ENCODE measurements around the gene RSBN1L. TPM values are rescaled to one million over a fixed set of nuclear protein-coding genes. Genes with fewer than 3 reads are reported as not detected.

The RSBN1L gene
- total RNA-seq, 1 donor from 2014 or later = 17.2 TPM

DNA sequence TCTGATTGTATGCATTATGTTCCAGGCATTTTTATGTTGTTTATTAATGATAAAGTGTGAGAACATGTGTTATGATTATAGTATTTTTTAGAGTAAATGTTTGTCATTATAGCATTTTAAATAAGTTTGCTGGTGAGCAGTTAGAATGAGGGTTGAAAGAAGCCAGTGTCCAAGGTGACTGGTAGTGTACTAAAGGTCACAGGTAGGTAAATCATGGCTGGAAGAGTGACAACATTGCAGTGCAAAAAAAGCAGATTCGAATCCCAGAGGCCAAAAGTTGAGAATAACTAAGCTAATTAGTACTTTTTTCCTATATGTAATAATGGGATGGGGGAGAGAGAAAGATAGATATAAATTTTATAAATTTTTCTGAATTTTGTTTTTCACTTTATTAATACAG, 44.0 kb downstream of the RSBN1L start:
- Mint-ChIP-seq H3K4me1 (ENCODE audit: unreplicated experiment) (peaks cover 3% of the 10 kb centered on the region), H3K27ac (ENCODE audit: unreplicated experiment) (no peak overlapping the region), H3K36me3 (ENCODE audit: low read depth, unreplicated experiment) (peaks cover 10% of the 10 kb centered on the region), H3K4me3 (ENCODE audit: unreplicated experiment) (no peak overlapping the region), H3K27me3 (ENCODE audit: unreplicated experiment) (no peaks in the 10 kb centered on the region), H3K9me3 (ENCODE audit: unreplicated experiment) (no peaks in the 10 kb centered on the region)
- TF ChIP-seq, protein P1, sequence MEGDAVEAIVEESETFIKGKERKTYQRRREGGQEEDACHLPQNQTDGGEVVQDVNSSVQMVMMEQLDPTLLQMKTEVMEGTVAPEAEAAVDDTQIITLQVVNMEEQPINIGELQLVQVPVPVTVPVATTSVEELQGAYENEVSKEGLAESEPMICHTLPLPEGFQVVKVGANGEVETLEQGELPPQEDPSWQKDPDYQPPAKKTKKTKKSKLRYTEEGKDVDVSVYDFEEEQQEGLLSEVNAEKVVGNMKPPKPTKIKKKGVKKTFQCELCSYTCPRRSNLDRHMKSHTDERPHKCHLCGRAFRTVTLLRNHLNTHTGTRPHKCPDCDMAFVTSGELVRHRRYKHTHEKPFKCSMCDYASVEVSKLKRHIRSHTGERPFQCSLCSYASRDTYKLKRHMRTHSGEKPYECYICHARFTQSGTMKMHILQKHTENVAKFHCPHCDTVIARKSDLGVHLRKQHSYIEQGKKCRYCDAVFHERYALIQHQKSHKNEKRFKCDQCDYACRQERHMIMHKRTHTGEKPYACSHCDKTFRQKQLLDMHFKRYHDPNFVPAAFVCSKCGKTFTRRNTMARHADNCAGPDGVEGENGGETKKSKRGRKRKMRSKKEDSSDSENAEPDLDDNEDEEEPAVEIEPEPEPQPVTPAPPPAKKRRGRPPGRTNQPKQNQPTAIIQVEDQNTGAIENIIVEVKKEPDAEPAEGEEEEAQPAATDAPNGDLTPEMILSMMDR (IDR thresholded peaks at IDR 0.05; ENCODE audit: unreplicated experiment) = no peak
- DNase-seq (ENCODE audit: low spot score) = no peak

DNA sequence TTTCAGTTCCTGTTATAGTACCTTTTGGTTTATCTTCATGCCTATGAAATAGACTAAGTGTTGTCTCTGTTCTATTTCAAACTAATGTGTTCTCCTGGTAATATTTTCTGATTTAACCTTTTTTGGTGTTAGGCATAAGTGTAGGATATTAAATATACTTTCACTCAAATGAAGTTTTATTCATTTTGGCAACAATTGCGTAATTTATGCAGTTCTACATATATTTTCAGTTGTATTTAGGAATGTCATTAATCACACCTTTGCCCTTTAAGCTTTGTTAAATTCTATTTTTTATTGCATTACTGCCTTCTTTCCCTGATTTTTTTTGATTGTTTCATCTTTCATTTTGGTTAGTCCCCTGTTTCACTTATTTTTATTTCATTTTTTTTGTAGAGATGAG, 47.3 kb downstream of the RSBN1L start:
- no peaks in the 10 kb centered on the region for H3K9me3 Mint-ChIP-seq (ENCODE audit: unreplicated experiment)
- TF ChIP-seq, protein P1 (IDR thresholded peaks at IDR 0.05; ENCODE audit: unreplicated experiment) = no peak
- H3K4me1 Mint-ChIP-seq (ENCODE audit: unreplicated experiment) = peaks cover 3% of the 10 kb centered on the region
- H3K36me3 Mint-ChIP-seq (ENCODE audit: low read depth, unreplicated experiment) = peaks cover 19% of the 10 kb centered on the region
- DNase-seq (ENCODE audit: low spot score) = no peak
- H3K27ac Mint-ChIP-seq (ENCODE audit: unreplicated experiment) = no peak overlapping the region
- H3K27me3 Mint-ChIP-seq (ENCODE audit: unreplicated experiment) = peaks cover 6% of the 10 kb centered on the region
- no peak overlapping the region for H3K4me3 Mint-ChIP-seq (ENCODE audit: unreplicated experiment)

DNA sequence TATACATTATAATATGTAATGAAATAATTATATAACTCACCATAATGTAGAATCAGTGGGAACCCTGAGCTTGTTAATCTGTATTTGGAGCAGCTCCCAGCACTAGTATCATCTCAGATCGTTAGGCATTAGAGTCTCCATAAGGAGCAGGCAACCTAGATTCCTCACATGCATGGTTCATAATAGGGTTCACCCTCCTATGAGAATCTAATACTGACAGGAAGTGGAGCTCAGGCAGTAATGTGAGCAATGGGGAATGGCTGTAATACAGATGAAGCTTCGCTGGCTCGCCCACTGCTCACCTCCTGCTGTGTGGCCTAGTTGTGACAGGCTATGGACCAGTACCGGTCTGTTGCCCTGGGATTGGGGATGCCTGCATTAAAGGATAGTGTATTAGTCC, 49.5 kb downstream of the RSBN1L start:
- Mint-ChIP-seq H3K4me1 (ENCODE audit: unreplicated experiment) (no peaks in the 10 kb centered on the region), H3K9me3 (ENCODE audit: unreplicated experiment) (no peaks in the 10 kb centered on the region), H3K36me3 (ENCODE audit: low read depth, unreplicated experiment) (peaks cover 17% of the 10 kb centered on the region), H3K27ac (ENCODE audit: unreplicated experiment) (no peak overlapping the region), H3K4me3 (ENCODE audit: unreplicated experiment) (no peak overlapping the region), H3K27me3 (ENCODE audit: unreplicated experiment) (peaks cover 6% of the 10 kb centered on the region)
- TF ChIP-seq, protein P1 (IDR thresholded peaks at IDR 0.05; ENCODE audit: unreplicated experiment) = no peak
- DNase-seq (ENCODE audit: low spot score) = no peak

DNA sequence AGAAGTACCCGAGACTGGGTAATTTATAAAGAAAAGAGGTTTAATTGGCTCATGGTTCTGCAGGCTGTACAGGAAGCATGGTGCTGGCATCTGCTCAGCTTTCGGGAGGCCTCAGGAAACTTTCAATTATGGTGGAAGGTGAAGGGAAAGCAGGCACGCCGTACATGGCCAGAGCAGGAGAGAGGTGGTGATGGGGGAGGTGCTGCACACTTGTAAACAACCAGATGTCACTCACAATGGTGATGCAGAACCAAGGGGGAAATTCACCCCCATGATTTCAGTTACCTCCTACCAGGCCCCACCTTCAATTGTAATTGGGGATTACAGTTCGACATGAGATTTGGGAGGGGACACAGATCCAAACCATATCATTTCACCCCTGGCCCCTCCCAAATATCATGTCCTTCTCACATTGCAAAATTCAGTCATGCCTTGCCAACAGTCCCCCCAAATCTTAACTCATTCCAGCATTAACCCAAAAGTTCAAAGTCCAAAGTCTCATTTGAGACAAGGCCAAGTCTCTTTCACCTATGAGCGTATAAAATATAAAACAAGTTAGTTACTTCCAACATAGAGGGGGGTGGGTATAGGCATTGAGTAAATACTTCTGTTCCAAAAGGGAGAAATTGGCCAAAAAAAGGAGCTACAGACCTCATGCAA, 50.0 kb downstream of the RSBN1L start:
- peaks cover 17% of the 10 kb centered on the region for H3K36me3 Mint-ChIP-seq (ENCODE audit: low read depth, unreplicated experiment)
- TF ChIP-seq, protein P1 (IDR thresholded peaks at IDR 0.05; ENCODE audit: unreplicated experiment) = no peak
- H3K9me3 Mint-ChIP-seq (ENCODE audit: unreplicated experiment) = no peaks in the 10 kb centered on the region
- DNase-seq (ENCODE audit: low spot score) = no peak
- peak overlapping the region; percentile 61 for H3K27ac Mint-ChIP-seq (ENCODE audit: unreplicated experiment)
- H3K4me1 Mint-ChIP-seq (ENCODE audit: unreplicated experiment) = no peaks in the 10 kb centered on the region
- H3K4me3 Mint-ChIP-seq (ENCODE audit: unreplicated experiment) = no peak overlapping the region
- peaks cover 6% of the 10 kb centered on the region for H3K27me3 Mint-ChIP-seq (ENCODE audit: unreplicated experiment)

DNA sequence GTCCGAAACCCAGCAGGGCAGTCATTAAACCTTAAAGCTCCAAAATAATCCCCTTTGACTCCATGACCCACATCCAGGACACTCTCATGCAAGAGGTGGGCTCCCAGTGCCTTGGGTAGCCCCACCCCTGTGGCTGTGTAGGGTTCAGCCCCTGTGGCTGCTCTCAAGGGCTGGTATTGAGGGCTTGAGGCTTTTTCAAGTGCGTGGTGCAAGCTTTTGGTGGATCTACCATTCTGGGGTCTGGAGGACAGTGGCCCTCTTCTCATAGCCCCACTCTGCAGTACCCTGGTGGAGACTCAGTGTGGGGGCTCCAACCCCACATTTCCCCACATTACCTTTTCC, 50.5 kb downstream of the RSBN1L start:
- no peak overlapping the region for H3K27ac Mint-ChIP-seq (ENCODE audit: unreplicated experiment)
- peaks cover 17% of the 10 kb centered on the region for H3K36me3 Mint-ChIP-seq (ENCODE audit: low read depth, unreplicated experiment)
- H3K9me3 Mint-ChIP-seq (ENCODE audit: unreplicated experiment) = no peaks in the 10 kb centered on the region

More for the DNA sequence above, 50.5 kb downstream of the RSBN1L start:
- no peaks in the 10 kb centered on the region for H3K4me1 Mint-ChIP-seq (ENCODE audit: unreplicated experiment)
- TF ChIP-seq, protein P1 (IDR thresholded peaks at IDR 0.05; ENCODE audit: unreplicated experiment) = no peak
- peaks cover 6% of the 10 kb centered on the region for H3K27me3 Mint-ChIP-seq (ENCODE audit: unreplicated experiment)
- no peak overlapping the region for H3K4me3 Mint-ChIP-seq (ENCODE audit: unreplicated experiment)
- no peak for DNase-seq (ENCODE audit: low spot score)

All from endothelial cell (in vitro differentiated cells).